Measurements from ENCODE around the gene ZNF593. TPM values are rescaled to one million over a fixed set of nuclear protein-coding genes. Genes with fewer than 3 reads are reported as not detected.

The ZNF593 gene
- total RNA-seq, 2 donors from 2014 or later: 12.8 to 30.5 TPM

DNA sequence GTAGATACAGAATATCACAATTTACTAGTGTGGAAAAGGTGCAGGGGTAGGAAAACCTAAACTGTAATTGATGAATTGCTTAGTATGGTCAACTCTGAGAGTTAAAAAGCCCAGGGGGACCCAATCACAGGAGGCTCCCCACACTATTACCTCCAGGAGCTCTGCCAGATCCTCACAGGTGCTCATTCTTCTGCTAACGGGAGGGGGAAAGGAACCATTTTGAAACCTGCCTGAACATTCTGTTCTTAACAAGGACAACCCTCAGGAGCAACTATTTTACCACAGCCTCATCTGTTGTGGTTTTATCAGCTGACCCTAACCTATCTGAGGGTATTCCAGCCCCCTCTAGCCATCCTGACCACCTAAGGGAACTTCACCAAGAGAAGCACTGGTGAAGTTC is 39.0 kb upstream of the ZNF593 start:
- Histone ChIP-seq H3K27me3 (no peaks in the 10 kb centered on the region), H3K4me1 (peaks cover 0 to 13% of the 10 kb centered on the region in 2 donors)
- TF ChIP-seq, protein P1, sequence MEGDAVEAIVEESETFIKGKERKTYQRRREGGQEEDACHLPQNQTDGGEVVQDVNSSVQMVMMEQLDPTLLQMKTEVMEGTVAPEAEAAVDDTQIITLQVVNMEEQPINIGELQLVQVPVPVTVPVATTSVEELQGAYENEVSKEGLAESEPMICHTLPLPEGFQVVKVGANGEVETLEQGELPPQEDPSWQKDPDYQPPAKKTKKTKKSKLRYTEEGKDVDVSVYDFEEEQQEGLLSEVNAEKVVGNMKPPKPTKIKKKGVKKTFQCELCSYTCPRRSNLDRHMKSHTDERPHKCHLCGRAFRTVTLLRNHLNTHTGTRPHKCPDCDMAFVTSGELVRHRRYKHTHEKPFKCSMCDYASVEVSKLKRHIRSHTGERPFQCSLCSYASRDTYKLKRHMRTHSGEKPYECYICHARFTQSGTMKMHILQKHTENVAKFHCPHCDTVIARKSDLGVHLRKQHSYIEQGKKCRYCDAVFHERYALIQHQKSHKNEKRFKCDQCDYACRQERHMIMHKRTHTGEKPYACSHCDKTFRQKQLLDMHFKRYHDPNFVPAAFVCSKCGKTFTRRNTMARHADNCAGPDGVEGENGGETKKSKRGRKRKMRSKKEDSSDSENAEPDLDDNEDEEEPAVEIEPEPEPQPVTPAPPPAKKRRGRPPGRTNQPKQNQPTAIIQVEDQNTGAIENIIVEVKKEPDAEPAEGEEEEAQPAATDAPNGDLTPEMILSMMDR (IDR thresholded peaks at IDR 0.05): no peak

DNA sequence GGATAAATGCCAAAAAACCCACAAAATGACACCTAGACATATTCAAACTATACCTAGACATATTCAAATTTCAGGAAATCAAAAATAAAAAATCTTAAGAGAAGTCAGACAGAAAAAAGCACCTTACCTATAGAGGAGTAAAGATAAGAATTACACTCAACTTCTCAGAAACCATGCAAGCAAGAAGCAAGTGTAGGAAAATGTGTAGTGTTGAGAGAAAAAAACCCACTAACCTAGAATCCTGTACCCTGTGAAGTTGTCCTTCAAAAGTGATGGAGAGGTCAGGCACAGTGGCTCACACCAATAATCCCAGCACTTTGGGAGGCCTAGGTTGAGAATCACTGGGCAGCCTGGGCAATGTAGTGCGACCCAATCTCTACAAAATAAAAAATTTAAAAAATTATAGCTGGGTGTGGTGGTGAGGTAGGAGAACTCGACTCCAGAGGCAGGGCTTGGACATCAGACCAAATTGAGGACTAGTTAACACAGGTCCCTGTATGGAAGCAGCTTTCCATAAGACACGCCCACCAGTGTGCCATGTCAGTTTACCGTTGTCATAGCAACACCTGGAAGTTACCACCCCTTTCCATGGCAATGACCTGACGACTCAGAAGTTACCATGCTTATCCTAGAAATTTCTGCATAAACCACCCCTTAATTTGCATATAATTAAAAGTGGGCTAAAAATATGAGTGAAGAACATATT is 37.4 kb upstream of the ZNF593 start:
- no peak for DNase-seq (ENCODE audit: low spot score)
- Histone ChIP-seq H3K27me3 (no peaks in the 10 kb centered on the region), H3K9me3 (no peaks in the 10 kb centered on the region), H3K36me3 (no peaks in the 10 kb centered on the region), H3K27ac (no peak overlapping the region), H3K4me1 (peaks cover 0 to 5% of the 10 kb centered on the region in 2 donors), H3K4me3 (no peak overlapping the region)
- TF ChIP-seq, protein P1 (IDR thresholded peaks at IDR 0.05): no peak

More for the DNA sequence above, 39.0 kb upstream of the ZNF593 start:
- Histone ChIP-seq H3K27ac (no peak overlapping the region), H3K4me3 (no peak overlapping the region), H3K9me3 (no peaks in the 10 kb centered on the region), H3K36me3 (no peaks in the 10 kb centered on the region)
- DNase-seq (ENCODE audit: low spot score): no peak

DNA sequence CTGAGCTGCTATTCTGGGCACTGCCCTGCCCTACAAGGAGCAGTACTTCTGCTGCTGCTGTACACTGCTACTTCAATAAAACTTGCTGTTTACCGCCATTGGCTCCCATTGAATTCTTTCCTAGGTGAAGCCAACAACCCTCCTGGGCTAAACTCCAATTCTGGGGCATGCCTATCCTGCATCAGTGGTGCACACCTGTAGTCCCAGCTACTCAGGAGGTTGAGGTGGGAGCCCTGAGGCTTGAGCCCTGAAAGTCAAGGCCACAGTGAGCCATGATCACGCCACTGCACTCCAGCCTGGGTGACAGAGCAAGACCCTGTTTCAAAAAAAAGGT is 36.9 kb upstream of the ZNF593 start:
- Histone ChIP-seq H3K36me3 (no peaks in the 10 kb centered on the region), H3K27me3 (no peaks in the 10 kb centered on the region), H3K4me3 (no peak overlapping the region), H3K27ac (no peak overlapping the region), H3K9me3 (no peaks in the 10 kb centered on the region), H3K4me1 (no peaks in the 10 kb centered on the region)
- TF ChIP-seq, protein P1 (IDR thresholded peaks at IDR 0.05): no peak
- DNase-seq (ENCODE audit: low spot score): no peak

DNA sequence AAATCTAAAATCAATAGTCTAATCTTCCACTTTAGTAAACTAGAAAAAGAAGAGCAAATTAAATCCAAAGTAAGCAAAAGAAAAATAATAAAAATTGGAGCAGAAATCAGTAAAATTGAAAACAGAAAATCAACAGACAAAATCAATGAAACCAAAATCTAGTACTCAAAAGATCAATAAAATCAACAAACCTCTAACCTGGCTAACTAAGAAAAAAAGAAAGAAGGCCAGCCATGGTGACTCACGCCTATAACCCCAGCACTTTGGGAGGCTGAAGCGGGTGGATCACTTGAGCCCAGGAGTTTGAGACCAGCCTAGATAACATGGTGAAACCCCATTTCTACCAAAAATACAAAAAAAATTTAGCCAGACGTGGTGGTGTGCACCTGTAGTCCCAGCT is 35.2 kb upstream of the ZNF593 start:
- H3K4me3 ChIP-seq: no peak overlapping the region
- DNase-seq (ENCODE audit: low spot score): no peak
- no peaks in the 10 kb centered on the region for H3K9me3 ChIP-seq
- no peaks in the 10 kb centered on the region for H3K36me3 ChIP-seq
- H3K4me1 ChIP-seq: no peaks in the 10 kb centered on the region
- TF ChIP-seq, protein P1 (IDR thresholded peaks at IDR 0.05): no peak
- no peaks in the 10 kb centered on the region for H3K27me3 ChIP-seq
- H3K27ac ChIP-seq: no peak overlapping the region

DNA sequence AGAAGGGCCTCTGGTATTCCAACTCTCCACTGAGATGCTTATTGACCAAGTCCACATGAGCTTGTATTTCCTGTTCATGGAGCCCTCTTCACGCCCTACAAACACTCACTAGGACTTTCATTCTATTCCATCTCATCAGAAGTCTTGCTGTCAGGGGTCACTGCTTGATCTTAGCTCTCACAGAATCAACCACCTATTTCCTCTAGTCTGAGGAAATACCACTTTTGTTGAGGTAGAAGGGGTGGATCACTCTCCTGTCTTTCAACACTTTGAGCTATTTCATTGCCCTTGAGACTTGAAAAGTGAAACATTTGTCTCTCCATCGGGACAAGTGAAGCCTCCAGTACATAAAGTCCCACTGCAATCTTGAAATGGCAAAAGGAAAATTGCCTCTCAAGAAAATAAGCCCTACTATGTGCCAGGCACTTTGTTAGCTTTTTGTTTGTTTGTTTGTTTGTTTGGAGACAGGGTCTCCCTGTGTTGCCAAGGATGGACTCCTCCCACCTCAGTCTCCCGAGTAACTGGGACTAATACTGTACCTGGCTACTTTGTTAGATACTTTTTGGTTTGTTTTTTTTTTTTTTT is 30.6 kb upstream of the ZNF593 start:
- H3K27me3 ChIP-seq: no peaks in the 10 kb centered on the region
- TF ChIP-seq, protein P1 (IDR thresholded peaks at IDR 0.05): no peak
- H3K27ac ChIP-seq: no peak overlapping the region
- H3K4me3 ChIP-seq: no peak overlapping the region
- no peaks in the 10 kb centered on the region for H3K4me1 ChIP-seq
- DNase-seq (ENCODE audit: low spot score): no peak
- H3K9me3 ChIP-seq: no peaks in the 10 kb centered on the region
- H3K36me3 ChIP-seq: no peaks in the 10 kb centered on the region
